HepG2 (cell line): ENCODE data around the gene GRK5. TPM values are rescaled to one million over a fixed set of nuclear protein-coding genes. Genes with fewer than 3 reads are reported as not detected.

ENCODE experiments used
- CAMTA2 ChIP-seq: sonication (generic); formaldehyde crosslinking; IDR thresholded peaks from 2 replicates; pipeline ENCODE4 v1.4.0; 2020; ENCODE audit warnings: mild to moderate bottlenecking, missing genetic modification reagents, borderline replicate concordance
- E2F2 ChIP-seq: sonication (generic); formaldehyde crosslinking; IDR thresholded peaks from 2 replicates; pipeline ENCODE4 v1.4.0; 2020; ENCODE audit warnings: missing genetic modification reagents, borderline replicate concordance
- HIVEP1 ChIP-seq: sonication (generic); formaldehyde crosslinking; IDR thresholded peaks from 2 replicates; pipeline ENCODE4 v1.4.0; 2020; ENCODE audit warnings: mild to moderate bottlenecking, missing genetic modification reagents
- KIAA2018 ChIP-seq: sonication (generic); formaldehyde crosslinking; IDR thresholded peaks from 2 replicates; pipeline ENCODE4 v1.5.0; 2020; ENCODE audit warnings: mild to moderate bottlenecking, missing genetic modification reagents, borderline replicate concordance
- PAWR ChIP-seq: sonication (generic); formaldehyde crosslinking; IDR thresholded peaks from 2 replicates; pipeline ENCODE4 v1.4.0; 2020; ENCODE audit warnings: missing genetic modification reagents, mild to moderate bottlenecking, borderline replicate concordance
- SAFB2 ChIP-seq: sonication (generic); formaldehyde crosslinking; IDR thresholded peaks from 2 replicates; pipeline ENCODE4 v1.5.1; 2020; ENCODE audit warnings: missing genetic modification reagents, low read depth, mild to moderate bottlenecking, borderline replicate concordance
- TERF1 ChIP-seq: sonication (generic); formaldehyde crosslinking; IDR thresholded peaks from 2 replicates; pipeline ENCODE4 v1.8.0; 2022; ENCODE audit warnings: mild to moderate bottlenecking, missing genetic modification reagents, moderate library complexity
- ZNF17 ChIP-seq: sonication (generic); formaldehyde crosslinking; IDR thresholded peaks from 2 replicates; pipeline ENCODE4 v1.5.0; 2020; ENCODE audit warnings: mild to moderate bottlenecking, missing genetic modification reagents
- ZNF326 ChIP-seq: sonication (generic); formaldehyde crosslinking; IDR thresholded peaks from 2 replicates; pipeline ENCODE4 v1.4.0; 2020; ENCODE audit warnings: missing genetic modification reagents, borderline replicate concordance
- ZNF451 ChIP-seq: sonication (generic); formaldehyde crosslinking; IDR thresholded peaks from 2 replicates; pipeline ENCODE4 v1.5.0; 2020; ENCODE audit warnings: mild to moderate bottlenecking, missing genetic modification reagents
- ZNF484 ChIP-seq: sonication (generic); formaldehyde crosslinking; IDR thresholded peaks from 2 replicates; pipeline ENCODE4 v1.5.1; 2020; ENCODE audit warnings: mild to moderate bottlenecking, low read depth, missing genetic modification reagents, borderline replicate concordance
- ZNF576 ChIP-seq: sonication (generic); formaldehyde crosslinking; IDR thresholded peaks from 2 replicates; pipeline ENCODE4 v1.4.0; 2020; ENCODE audit warnings: mild to moderate bottlenecking, missing genetic modification reagents
- ZNF644 ChIP-seq: IDR thresholded peaks from 2 replicates; pipeline ENCODE4 v1.6.1; 2016; ENCODE audit warnings: low read depth
- ZNF710 ChIP-seq: sonication (generic); formaldehyde crosslinking; IDR thresholded peaks from 2 replicates; pipeline ENCODE4 v1.5.0; 2020; ENCODE audit warnings: mild to moderate bottlenecking, missing genetic modification reagents, borderline replicate concordance
- ZNF878 ChIP-seq: sonication (generic); formaldehyde crosslinking; IDR thresholded peaks from 2 replicates; pipeline ENCODE4 v1.8.1; 2023; ENCODE audit warnings: mild to moderate bottlenecking, missing genetic modification reagents, moderate library complexity
- polyA plus RNA-seq, 8 experiments: library from polyadenylated mRNA; depleted of rRNA in 3 of 8; stranded (reverse) in 7 of 8; unstranded in 1 of 8; fragments of >200 nt; fragmentation: Illumina TruSeq in 4 of 8; extraction: Trizol in 4 of 8; gene quantifications; 2 replicates each; pipeline versions ENCODE4 v1.2.1 to v1.2.3, GENCODE V29; 2011 to 2016; ENCODE audit warnings: low read depth in 4 of 8, missing spikeins in 1 of 8, mixed read lengths in 1 of 8; ENCODE audit not compliant: insufficient read depth in 1 of 8
- total RNA-seq, 5 experiments: library from RNA; depleted of rRNA; stranded (reverse); fragments of >200 nt; fragmentation: Illumina TruSeq; extraction: Trizol; gene quantifications; 2 replicates each; pipeline ENCODE4 v1.2.3, GENCODE V29; 2016; ENCODE audit warnings: low read depth in 1 of 5

Gene GRK5
- total and polyA plus RNA-seq, 2 of the 13 experiments (the other 11 are each of a cell fraction or from before 2014, with no cell fraction given) = 10.4 to 12.6 TPM

- TF ChIP-seq KIAA2018 (CRISPR knock-in tag) (no peak), E2F2 (CRISPR knock-in tag) (no peak), ZNF576 (no peak), ZNF644 (no peak), ZNF17 (no peak), PAWR (CRISPR knock-in tag) (no peak), ZNF484 (no peak), ZNF451 (no peak), ZNF710 (CRISPR knock-in tag) (no peak), TERF1 (no peak), CAMTA2 (CRISPR knock-in tag) (no peak), ZNF326 (CRISPR knock-in tag) (no peak), SAFB2 (CRISPR knock-in tag) (no peak; the same call in 1 of the 2 replicates), HIVEP1 (CRISPR knock-in tag) (no peak), ZNF878 (CRISPR knock-in tag) (no peak)
Measured at GRCh38 chr10:119206603-119207365, 587 bp upstream of the GRK5 start (continued).
